ENCODE measurements around the gene SMO.
A peak's percentile ranks its signal among the peaks of the same experiment; 100 is the strongest.
"Not testable (repeated sequence)": the region's sequence is repeated elsewhere in the genome, so short reads cannot be mapped to it uniquely, and the experiment has no call there.

Gene SMO

GRCh38 chr7:129210256-129210988, 22.0 kb downstream of the SMO start:
- no peak for DNase-seq

- DNase-seq: no peak
Measured at GRCh38 chr7:129210989-129211312, 22.5 kb downstream of the SMO start.

GRCh38 chr7:129212126-129212525, 23.7 kb downstream of the SMO start:
- DNase-seq: no peak

- no peak for DNase-seq
Measured at GRCh38 chr7:129212596-129212995, 24.2 kb downstream of the SMO start.

- DNase-seq: peak in 1 of 2 experiments; percentile 6
Measured at GRCh38 chr7:129213828-129214227, 25.4 kb downstream of the SMO start.

GRCh38 chr7:129215691-129216090, 27.3 kb downstream of the SMO start:
- DNase-seq: not testable (repeated sequence)

GRCh38 chr7:129216101-129216715, 27.8 kb downstream of the SMO start:
- not testable (repeated sequence) for DNase-seq

GRCh38 chr7:129216821-129217416, 28.5 kb downstream of the SMO start:
- DNase-seq: not testable (repeated sequence)

- DNase-seq: peak; percentile 45 to 75
Measured at GRCh38 chr7:129218514-129219062, 30.2 kb downstream of the SMO start.

- DNase-seq: not testable (repeated sequence)
Measured at GRCh38 chr7:129219166-129219565, 30.7 kb downstream of the SMO start.

GRCh38 chr7:129222064-129222463, 33.6 kb downstream of the SMO start:
- DNase-seq: no peak

GRCh38 chr7:129224251-129225205, 36.1 kb downstream of the SMO start, which contains the start of gene AHCYL2:
Gene AHCYL2, plus strand, starts transcription at chr7:129225030.
- peak; percentile 94 to 95 for DNase-seq

- peak in 1 of 2 experiments; percentile 36 for DNase-seq
Measured at GRCh38 chr7:129225206-129225930, 36.9 kb downstream of the SMO start.

GRCh38 chr7:129225931-129226572, 37.6 kb downstream of the SMO start:
- no peak for DNase-seq

GRCh38 chr7:129227646-129228578, 39.5 kb downstream of the SMO start:
- DNase-seq: no peak

- no peak for DNase-seq
Measured at GRCh38 chr7:129228633-129229032, 40.2 kb downstream of the SMO start.

- no peak for DNase-seq
Measured at GRCh38 chr7:129231666-129232065, 43.2 kb downstream of the SMO start.

GRCh38 chr7:129238546-129238945, 50.1 kb downstream of the SMO start:
- DNase-seq: no peak

- no peak for DNase-seq
Measured at GRCh38 chr7:129240119-129240820, 51.8 kb downstream of the SMO start.

- no peak for DNase-seq
Measured at GRCh38 chr7:129244220-129244619, 55.8 kb downstream of the SMO start.

Measured in SW 1271 (cell line).